Prostate gland (tissue), 2 donors: ENCODE measurements around the gene INSR.

Experiments
- POLR2A ChIP-seq: fragments of 450-650 bp; IDR thresholded peaks from one replicate; pipeline ENCODE4 v1.6.1; 2016; ENCODE audit warnings: antibody characterized with exemption, mild to moderate bottlenecking
- TF ChIP-seq, protein P1 (sequence below), 4 experiments: fragments of 200-600 bp in 2 of 4; fragments of 450-650 bp in 2 of 4; sonication (generic) in 2 of 4; IDR thresholded peaks; 1 replicate in 3 of 4; 2 replicates in 1 of 4; pipeline ENCODE4 v1.5.1; 2016 to 2019; ENCODE audit warnings: antibody characterized with exemption in 4 of 4, mild to moderate bottlenecking in 2 of 4, moderate library complexity in 2 of 4

DNA sequence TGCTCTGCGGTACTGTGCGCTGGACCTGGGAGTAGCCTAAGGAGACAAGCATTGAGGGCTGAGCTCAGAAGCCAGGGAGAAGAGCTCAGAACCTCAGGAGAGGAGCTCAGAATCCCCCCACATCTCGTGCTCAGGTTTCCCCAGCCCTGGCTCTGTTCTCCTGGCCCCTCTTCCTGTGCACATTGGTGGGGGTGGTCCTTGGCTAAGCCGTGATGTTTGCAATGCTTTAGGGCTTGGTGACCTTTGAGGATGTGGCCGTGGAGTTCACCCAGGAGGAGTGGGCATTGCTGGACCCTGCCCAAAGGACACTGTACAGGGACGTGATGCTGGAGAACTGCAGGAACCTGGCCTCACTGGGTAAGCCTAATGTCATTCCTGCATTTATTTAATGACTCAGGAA is 218.1 kb downstream of the INSR start:
- TF ChIP-seq, protein P1, sequence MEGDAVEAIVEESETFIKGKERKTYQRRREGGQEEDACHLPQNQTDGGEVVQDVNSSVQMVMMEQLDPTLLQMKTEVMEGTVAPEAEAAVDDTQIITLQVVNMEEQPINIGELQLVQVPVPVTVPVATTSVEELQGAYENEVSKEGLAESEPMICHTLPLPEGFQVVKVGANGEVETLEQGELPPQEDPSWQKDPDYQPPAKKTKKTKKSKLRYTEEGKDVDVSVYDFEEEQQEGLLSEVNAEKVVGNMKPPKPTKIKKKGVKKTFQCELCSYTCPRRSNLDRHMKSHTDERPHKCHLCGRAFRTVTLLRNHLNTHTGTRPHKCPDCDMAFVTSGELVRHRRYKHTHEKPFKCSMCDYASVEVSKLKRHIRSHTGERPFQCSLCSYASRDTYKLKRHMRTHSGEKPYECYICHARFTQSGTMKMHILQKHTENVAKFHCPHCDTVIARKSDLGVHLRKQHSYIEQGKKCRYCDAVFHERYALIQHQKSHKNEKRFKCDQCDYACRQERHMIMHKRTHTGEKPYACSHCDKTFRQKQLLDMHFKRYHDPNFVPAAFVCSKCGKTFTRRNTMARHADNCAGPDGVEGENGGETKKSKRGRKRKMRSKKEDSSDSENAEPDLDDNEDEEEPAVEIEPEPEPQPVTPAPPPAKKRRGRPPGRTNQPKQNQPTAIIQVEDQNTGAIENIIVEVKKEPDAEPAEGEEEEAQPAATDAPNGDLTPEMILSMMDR (IDR thresholded peaks at IDR 0.05) = no peak
- TF ChIP-seq POLR2A = no peak
